Lung microvascular endothelial cell (primary cell): ENCODE data around the gene U2SURP. TPM values are rescaled to one million over a fixed set of nuclear protein-coding genes. Genes with fewer than 3 reads are reported as not detected.

ENCODE experiments used
- DNase-seq, 2 donors: peaks; one replicate each; pipeline versions ENCODE4 v3.0.0 to v3.0.0-alpha.2; 2010; ENCODE audit warnings: low read depth in 2 of 2
- total RNA-seq: library from RNA; depleted of rRNA; stranded (reverse); fragments of >200 nt; gene quantifications from 2 replicates; pipeline ENCODE4 v1.2.1, GENCODE V29; 2014

The U2SURP gene
- total RNA-seq, 1 donor from 2014 or later = 27.2 TPM

DNA sequence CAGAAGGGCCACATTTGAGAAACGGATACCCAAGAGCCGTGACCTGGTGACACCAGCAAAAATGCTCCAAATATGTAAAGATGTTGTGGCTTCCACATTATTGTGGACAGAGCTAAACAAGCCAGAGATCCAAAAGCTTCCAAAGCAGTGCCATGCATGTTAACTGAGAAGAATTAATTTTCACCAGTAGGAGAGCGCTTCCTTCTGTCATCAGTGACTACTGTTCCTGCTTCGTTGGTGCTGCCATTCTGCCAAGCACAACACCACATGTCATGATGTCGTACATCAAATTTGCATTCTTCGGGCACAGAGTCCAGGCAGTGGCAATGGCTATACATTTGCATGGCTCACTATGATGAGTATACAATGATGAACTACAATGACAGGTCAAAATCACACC is 99.1 kb downstream of the U2SURP start:
- no peak for DNase-seq

- DNase-seq = no peak
These were observed 100.5 kb downstream of the U2SURP start for GRCh38 chr3:143101792-143102381.

DNA sequence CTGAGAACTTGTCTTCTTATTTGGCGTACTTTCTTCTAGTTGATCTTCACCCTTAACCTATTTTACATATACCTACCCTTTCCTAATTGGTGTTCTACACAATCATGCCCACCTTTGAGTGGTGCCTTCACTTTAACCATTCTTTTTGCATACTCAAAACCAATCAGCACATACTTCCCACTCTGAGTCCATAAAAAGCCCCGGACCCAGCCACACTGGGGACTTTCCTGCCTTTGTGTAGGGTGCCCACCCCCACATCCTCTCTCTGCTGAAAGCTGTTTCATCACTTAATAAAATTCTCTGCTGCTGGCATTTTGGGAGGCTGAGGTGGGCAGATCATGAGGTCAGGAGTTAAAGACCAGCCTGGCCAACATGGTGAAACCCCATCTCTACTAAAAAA is 102.3 kb downstream of the U2SURP start:
- no peak for DNase-seq

- no peak for DNase-seq
These were observed 103.8 kb downstream of the U2SURP start for GRCh38 chr3:143105170-143105569.

DNA sequence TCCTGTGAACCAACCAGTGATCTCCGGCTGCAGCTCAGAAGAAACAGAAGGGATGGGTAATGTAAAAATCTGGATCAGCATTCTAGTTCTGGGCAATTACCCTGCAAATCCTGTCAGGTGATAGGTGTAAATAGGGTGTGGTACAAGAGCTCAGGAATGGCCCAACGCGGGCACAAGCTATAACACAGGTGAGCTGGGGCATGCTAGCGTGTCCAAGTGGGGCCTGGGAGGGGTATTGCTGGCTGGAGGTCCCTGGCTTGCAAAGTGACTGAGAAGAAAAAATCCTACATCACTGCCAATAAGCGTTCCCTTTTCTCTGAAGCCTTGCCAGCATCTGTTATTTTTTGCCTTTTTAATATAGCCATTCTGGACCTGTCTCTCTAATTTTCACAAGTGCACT is 108.5 kb downstream of the U2SURP start:
- DNase-seq = no peak

Other genes starting within 250 kb of the U2SURP start
- gene PCOLCE2, start 112.5 kb upstream of the U2SURP start, total RNA-seq = not detected in 2 replicates
- not detected in 2 replicates for gene PAQR9, start 37.9 kb upstream of the U2SURP start, total RNA-seq
- 3.7 and 5.4 TPM in 2 replicates for gene CHST2, start 118.2 kb downstream of the U2SURP start, total RNA-seq